Measurements from ENCODE around the gene MAPT. TPM values are rescaled to one million over a fixed set of nuclear protein-coding genes. Genes with fewer than 3 reads are reported as not detected.

MAPT gene
- total RNA-seq, 1 experiment from 2014 or later, result 37.5 TPM

DNA sequence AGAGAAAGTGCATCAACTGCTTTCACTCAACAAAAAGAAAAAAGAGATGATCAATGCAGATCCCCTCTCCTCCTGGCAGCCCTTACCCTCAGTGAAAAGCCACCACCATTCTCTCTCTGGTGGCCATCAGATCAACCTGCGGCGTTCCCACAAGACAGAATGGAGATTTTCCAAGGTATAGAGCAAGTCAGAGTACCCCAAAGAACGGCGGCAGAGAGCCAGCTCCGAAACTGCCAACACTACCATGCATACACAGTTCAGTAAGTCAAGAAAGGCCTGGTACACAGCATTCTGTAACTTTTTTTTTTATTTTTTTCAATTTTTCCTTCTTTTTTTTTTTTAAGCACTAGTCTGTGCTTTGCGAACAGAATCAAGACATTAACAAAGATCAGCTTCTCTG lies 135.3 kb downstream of the MAPT start (continued):
- TF ChIP-seq, protein P1, sequence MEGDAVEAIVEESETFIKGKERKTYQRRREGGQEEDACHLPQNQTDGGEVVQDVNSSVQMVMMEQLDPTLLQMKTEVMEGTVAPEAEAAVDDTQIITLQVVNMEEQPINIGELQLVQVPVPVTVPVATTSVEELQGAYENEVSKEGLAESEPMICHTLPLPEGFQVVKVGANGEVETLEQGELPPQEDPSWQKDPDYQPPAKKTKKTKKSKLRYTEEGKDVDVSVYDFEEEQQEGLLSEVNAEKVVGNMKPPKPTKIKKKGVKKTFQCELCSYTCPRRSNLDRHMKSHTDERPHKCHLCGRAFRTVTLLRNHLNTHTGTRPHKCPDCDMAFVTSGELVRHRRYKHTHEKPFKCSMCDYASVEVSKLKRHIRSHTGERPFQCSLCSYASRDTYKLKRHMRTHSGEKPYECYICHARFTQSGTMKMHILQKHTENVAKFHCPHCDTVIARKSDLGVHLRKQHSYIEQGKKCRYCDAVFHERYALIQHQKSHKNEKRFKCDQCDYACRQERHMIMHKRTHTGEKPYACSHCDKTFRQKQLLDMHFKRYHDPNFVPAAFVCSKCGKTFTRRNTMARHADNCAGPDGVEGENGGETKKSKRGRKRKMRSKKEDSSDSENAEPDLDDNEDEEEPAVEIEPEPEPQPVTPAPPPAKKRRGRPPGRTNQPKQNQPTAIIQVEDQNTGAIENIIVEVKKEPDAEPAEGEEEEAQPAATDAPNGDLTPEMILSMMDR (IDR thresholded peaks at IDR 0.05 in 2 of 3, conservative IDR thresholded peaks at IDR 0.05 in 1 of 3; ENCODE audit: borderline replicate concordance in 1 of 3, insufficient read depth in 1 of 3, low read depth in 2 of 3, low read length in 2 of 3), result no peak
- TF ChIP-seq POLR2A (IDR thresholded peaks at IDR 0.05; ENCODE audit: borderline replicate concordance, extremely low read depth, insufficient read depth, insufficient read length) (no peak), SIN3A (IDR thresholded peaks at IDR 0.05; ENCODE audit: low read depth) (no peak), YY1 (IDR thresholded peaks at IDR 0.05; ENCODE audit: extremely low read depth, insufficient replicate concordance, low read depth, low read length) (no peak), ZFX (IDR thresholded peaks at IDR 0.05) (no peak)

DNA sequence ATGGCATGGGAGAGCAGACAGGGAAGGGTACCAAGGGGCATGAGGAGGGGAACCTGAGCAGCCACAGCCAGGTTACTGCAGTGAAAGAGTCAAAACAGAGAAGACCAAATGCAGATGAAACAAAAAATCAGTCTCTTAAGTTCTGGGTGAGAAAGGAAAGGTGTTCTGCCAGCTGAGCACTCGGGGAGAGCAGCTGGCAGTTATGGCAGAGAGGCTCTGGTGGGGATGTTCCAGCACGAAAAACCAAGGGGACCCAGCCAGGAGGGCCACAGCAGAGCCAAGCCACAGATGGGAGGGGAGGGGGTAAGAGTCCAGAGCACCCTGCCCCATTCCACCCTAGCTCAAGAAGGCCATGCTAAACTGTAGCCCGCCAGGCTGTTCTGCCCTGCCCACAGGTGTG lies 136.4 kb downstream of the MAPT start:
- CTCF ChIA-PET, result no interaction called here
- intact Hi-C loops (cut with micrococcal nuclease), result no loop called here

More for the DNA sequence above, 136.4 kb downstream of the MAPT start:
- Histone ChIP-seq H3K4me3 (replicated peaks in 1 of 2; ENCODE audit: low read depth in 1 of 2, low read length in 2 of 2) (no peak overlapping the region), H2AFZ (ENCODE audit: low read depth, low read length, poor library complexity, severe bottlenecking) (no peak overlapping the region), H3K9me2 (ENCODE audit: insufficient read depth) (no peaks in the 10 kb centered on the region), H3K36me3 (ENCODE audit: control insufficient read depth in 1 of 2, insufficient read depth in 2 of 2, low read length in 2 of 2) (peaks cover 45 to 47% of the 10 kb centered on the region in 2 experiments), H3K9ac (ENCODE audit: low read length) (no peak overlapping the region), H3K79me2 (ENCODE audit: insufficient read depth, low read length) (no peaks in the 10 kb centered on the region), H3K27ac (ENCODE audit: low read depth, low read length) (no peak overlapping the region), H3K9me3 (ENCODE audit: control insufficient read depth in 1 of 2, insufficient read depth in 1 of 2, low read depth in 1 of 2, low read length in 2 of 2) (no peaks in the 10 kb centered on the region), H3K4me2 (ENCODE audit: low read length) (no peak overlapping the region), H3K27me3 (ENCODE audit: insufficient read depth, low read length) (no peaks in the 10 kb centered on the region), H3K4me1 (ENCODE audit: control insufficient read depth in 1 of 2, insufficient read depth in 2 of 2, low read length in 2 of 2) (no peaks in the 10 kb centered on the region), H4K20me1 (ENCODE audit: insufficient read depth) (no peaks in the 10 kb centered on the region; the same call in 1 of the 2 replicates)
- RAD21 ChIA-PET (ENCODE audit: low non-redundant PET in 1 of 2, low total read pairs in 2 of 2, uncharacterized antibody in 2 of 2, unreplicated experiment in 2 of 2), result no interaction called here
- POLR2A ChIA-PET, result no interaction called here
- ATAC-seq, result no peak
- TF ChIP-seq EZH2phosphoT487 (IDR thresholded peaks at IDR 0.05; ENCODE audit: borderline replicate concordance), result no peak
- no peak for TF ChIP-seq FOSL1 (IDR thresholded peaks at IDR 0.05; ENCODE audit: low read depth)
- no peak for TF ChIP-seq SIN3A (IDR thresholded peaks at IDR 0.05; ENCODE audit: low read depth)
- TF ChIP-seq, protein P1 (IDR thresholded peaks at IDR 0.05 in 2 of 3, conservative IDR thresholded peaks at IDR 0.05 in 1 of 3; ENCODE audit: borderline replicate concordance in 1 of 3, insufficient read depth in 1 of 3, low read depth in 2 of 3, low read length in 2 of 3), result no peak
- no peak for TF ChIP-seq ZNF274 (IDR thresholded peaks at IDR 0.05; ENCODE audit: low read depth, low read length)
- no peak for TF ChIP-seq SP1 (IDR thresholded peaks at IDR 0.05; ENCODE audit: low read depth)
- no peak for TF ChIP-seq RAD21 (IDR thresholded peaks at IDR 0.05; ENCODE audit: low read depth)
- no peak for TF ChIP-seq CBX3 (IDR thresholded peaks at IDR 0.05; ENCODE audit: low read depth)
- no peak for TF ChIP-seq SRF (IDR thresholded peaks at IDR 0.05; ENCODE audit: low read depth)
- no peak; the same call in 1 of the 2 replicates for TF ChIP-seq ZFX (IDR thresholded peaks at IDR 0.05)
- TF ChIP-seq ELF1 (IDR thresholded peaks at IDR 0.05; ENCODE audit: borderline replicate concordance, low read depth), result no peak
- TF ChIP-seq JUND (IDR thresholded peaks at IDR 0.05), result no peak
- no peak for TF ChIP-seq EGR1 (IDR thresholded peaks at IDR 0.05; ENCODE audit: low read depth)
- no peak for TF ChIP-seq TCF7L2 (IDR thresholded peaks at IDR 0.05; ENCODE audit: borderline replicate concordance, extremely low read depth, insufficient read depth, insufficient read length)
- TF ChIP-seq POLR2A (IDR thresholded peaks at IDR 0.05; ENCODE audit: borderline replicate concordance, extremely low read depth, insufficient read depth, insufficient read length), result no peak
- no peak for TF ChIP-seq EZH2 (IDR thresholded peaks at IDR 0.05)
- TF ChIP-seq, protein P2, sequence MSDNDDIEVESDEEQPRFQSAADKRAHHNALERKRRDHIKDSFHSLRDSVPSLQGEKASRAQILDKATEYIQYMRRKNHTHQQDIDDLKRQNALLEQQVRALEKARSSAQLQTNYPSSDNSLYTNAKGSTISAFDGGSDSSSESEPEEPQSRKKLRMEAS (IDR thresholded peaks at IDR 0.05), result no peak
- TF ChIP-seq, protein P3, sequence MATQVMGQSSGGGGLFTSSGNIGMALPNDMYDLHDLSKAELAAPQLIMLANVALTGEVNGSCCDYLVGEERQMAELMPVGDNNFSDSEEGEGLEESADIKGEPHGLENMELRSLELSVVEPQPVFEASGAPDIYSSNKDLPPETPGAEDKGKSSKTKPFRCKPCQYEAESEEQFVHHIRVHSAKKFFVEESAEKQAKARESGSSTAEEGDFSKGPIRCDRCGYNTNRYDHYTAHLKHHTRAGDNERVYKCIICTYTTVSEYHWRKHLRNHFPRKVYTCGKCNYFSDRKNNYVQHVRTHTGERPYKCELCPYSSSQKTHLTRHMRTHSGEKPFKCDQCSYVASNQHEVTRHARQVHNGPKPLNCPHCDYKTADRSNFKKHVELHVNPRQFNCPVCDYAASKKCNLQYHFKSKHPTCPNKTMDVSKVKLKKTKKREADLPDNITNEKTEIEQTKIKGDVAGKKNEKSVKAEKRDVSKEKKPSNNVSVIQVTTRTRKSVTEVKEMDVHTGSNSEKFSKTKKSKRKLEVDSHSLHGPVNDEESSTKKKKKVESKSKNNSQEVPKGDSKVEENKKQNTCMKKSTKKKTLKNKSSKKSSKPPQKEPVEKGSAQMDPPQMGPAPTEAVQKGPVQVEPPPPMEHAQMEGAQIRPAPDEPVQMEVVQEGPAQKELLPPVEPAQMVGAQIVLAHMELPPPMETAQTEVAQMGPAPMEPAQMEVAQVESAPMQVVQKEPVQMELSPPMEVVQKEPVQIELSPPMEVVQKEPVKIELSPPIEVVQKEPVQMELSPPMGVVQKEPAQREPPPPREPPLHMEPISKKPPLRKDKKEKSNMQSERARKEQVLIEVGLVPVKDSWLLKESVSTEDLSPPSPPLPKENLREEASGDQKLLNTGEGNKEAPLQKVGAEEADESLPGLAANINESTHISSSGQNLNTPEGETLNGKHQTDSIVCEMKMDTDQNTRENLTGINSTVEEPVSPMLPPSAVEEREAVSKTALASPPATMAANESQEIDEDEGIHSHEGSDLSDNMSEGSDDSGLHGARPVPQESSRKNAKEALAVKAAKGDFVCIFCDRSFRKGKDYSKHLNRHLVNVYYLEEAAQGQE (IDR thresholded peaks at IDR 0.05; ENCODE audit: low read depth), result no peak
- BruUV-seq (replicated peaks), result TSS peak; percentile 1
- DNase-seq (ENCODE audit: low read depth, low spot score), result no peak

Data from HCT116 (cell line).